PC-9 (cell line): Measurements from ENCODE around the gene ALG14.

Experiments
- CTCF ChIP-seq: fragments of 200-600 bp; sonication (generic); conservative IDR thresholded peaks from 2 replicates; pipeline ENCODE4 v1.6.1; 2017; ENCODE audit warnings: mixed run types, antibody characterized with exemption, mild to moderate bottlenecking, moderate library complexity
- EZH2 ChIP-seq: fragments of 200-600 bp; sonication (generic); IDR thresholded peaks from 2 replicates; pipeline ENCODE4 v1.8.0; 2017; ENCODE audit warnings: antibody characterized with exemption, low read depth

DNA sequence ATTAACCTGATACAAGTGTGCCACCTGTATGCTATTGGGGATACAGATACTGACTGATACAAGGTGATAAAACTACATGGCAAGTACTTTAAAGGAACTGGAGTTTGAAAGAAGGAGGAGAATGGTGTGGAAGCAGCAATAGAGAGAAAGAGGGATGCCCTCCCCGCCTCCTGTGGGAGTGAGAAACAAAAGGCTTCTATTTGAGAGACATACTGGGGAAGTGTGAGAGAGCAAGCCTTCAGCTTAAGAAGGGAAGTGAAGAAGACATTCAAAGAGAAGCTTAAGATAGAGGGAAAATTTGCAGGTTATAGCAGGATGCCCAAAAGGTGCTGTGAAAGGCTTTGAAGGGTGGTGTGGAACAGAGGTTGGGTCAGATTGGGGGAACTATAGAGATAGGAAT is 7.7 kb upstream of the ALG14 start:
- no peak for TF ChIP-seq CTCF
- no peak for TF ChIP-seq EZH2
